Measurements from ENCODE around the gene SH3RF3. TPM values are rescaled to one million over a fixed set of nuclear protein-coding genes. Genes with fewer than 3 reads are reported as not detected.

Gene SH3RF3
- total and polyA plus RNA-seq, 10 of the 15 experiments (the other 5 are each of a cell fraction or from before 2014, with no cell fraction given): 0.08 to 8.8 (median 2.3) TPM

DNA sequence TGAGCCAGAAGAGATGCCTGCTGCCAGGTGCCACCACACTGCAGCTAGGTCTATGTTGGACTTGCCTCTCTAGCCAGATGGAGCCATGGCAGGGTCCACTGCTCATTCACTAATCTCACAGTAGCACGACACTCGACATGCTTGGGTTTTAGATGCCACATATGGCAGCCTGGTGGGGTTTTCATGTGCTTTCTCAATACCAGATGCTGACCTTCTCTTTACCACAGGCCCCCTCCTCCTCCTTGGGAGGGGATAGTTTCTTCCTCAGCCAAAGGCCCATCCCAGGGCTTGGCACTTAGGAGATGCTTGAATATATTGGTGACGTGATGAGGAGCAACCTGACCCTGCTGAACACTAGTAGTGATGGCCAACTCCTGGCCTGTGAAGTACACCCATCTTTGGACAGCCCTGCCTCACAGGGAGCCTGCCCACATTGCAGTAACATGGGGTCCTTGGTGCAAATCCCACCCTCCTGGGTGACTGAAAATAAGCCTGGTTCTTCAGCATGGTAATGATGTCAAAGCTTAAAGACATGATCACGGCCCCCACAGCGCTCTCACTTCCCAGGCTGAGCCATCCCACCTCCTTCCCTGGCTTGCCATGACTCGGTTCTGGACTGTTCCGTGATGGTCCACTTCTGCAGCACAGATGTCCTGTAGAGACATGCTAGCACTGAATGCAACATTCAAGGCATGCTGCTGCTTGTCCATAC lies 227.5 kb downstream of the SH3RF3 start:
- in situ Hi-C loops (cut with MboI) (no loop called here), intact Hi-C loops (cut with micrococcal nuclease; ENCODE audit: unreplicated experiment) (no loop called here)
- Histone ChIP-seq H3K4me2 (ENCODE audit: control insufficient read depth, insufficient read depth) (no peak overlapping the region), H3K4me1 (ENCODE audit: control insufficient read depth, insufficient read depth, low read length) (no peaks in the 10 kb centered on the region), H3K36me3 (ENCODE audit: control insufficient read depth in 2 of 2, insufficient read depth in 2 of 2, low read length in 1 of 2) (no peaks in the 10 kb centered on the region), H4K20me1 (ENCODE audit: control insufficient read depth, insufficient read depth) (no peaks in the 10 kb centered on the region), H3K9ac (ENCODE audit: control insufficient read depth, insufficient read depth, low read length) (no peak overlapping the region), H2AFZ (ENCODE audit: control insufficient read depth, low read depth, low read length) (no peak overlapping the region), H3K9me3 (replicated peaks; ENCODE audit: control insufficient read depth, insufficient read depth, low read length) (no peaks in the 10 kb centered on the region; the same call in 2 of the 3 replicates), H3K27ac (ENCODE audit: control insufficient read depth, insufficient read depth) (no peak overlapping the region), H3K4me3 (no peak overlapping the region), H3K79me2 (ENCODE audit: control insufficient read depth, insufficient read depth, low read length) (no peaks in the 10 kb centered on the region), H3K27me3 (replicated peaks in 1 of 2; ENCODE audit: control insufficient read depth in 2 of 2, insufficient read depth in 2 of 2, low read length in 1 of 2) (no peaks in the 10 kb centered on the region)
- no TSS peak for BruUV-seq (replicated peaks)
- ChIA-PET CTCF (no interaction called here), POLR2A (no interaction called here), RAD21 (ENCODE audit: unreplicated experiment) (no interaction called here), SMC1A (ENCODE audit: uncharacterized antibody, unreplicated experiment) (no interaction called here)
- DNase-seq (ENCODE audit: low read depth, low spot score): no peak
- no peak for FAIRE-seq
- TF ChIP-seq CHD4 (IDR thresholded peaks at IDR 0.05) (no peak), POLR2AphosphoS5 (IDR thresholded peaks at IDR 0.05; ENCODE audit: low read length) (no peak), NFYB (IDR thresholded peaks at IDR 0.05; ENCODE audit: insufficient read depth, low read depth, low read length) (no peak), JUND (IDR thresholded peaks at IDR 0.05; ENCODE audit: low read depth, low read length) (no peak)
- no peak for ATAC-seq
- WGBS (ENCODE audit: insufficient coverage, insufficient replicate concordance, low lambda C conversion rate, missing lambda C conversion rate): 33% methylated on average over 7 of the region's 7 CpGs

DNA sequence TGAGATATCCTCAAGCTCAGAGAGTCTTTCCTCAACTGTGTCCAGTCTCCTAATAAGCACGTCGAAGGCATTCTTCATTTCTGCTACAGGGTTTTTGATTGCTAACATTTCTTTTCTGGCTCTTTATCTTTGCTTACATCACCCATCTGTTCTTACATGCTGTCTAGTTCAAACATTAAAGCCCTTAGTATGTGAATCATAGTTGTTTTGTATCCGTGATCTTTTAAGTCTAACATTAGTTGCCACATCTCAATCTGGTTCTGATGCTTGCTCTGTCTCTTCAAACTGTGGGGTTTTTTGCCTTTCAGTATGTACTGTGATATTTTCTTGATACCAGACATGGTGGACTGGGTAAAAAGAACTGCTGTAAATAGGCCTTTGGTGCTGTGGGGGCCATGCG lies 235.2 kb downstream of the SH3RF3 start:
- Histone ChIP-seq H3K79me2 (ENCODE audit: control insufficient read depth, insufficient read depth, low read length) (no peaks in the 10 kb centered on the region), H3K36me3 (ENCODE audit: control insufficient read depth in 2 of 2, insufficient read depth in 2 of 2, low read length in 1 of 2) (no peaks in the 10 kb centered on the region), H3K9me3 (replicated peaks; ENCODE audit: control insufficient read depth, insufficient read depth, low read length) (no peaks in the 10 kb centered on the region; the same call in 2 of the 3 replicates), H3K27ac (ENCODE audit: control insufficient read depth, insufficient read depth) (no peak overlapping the region), H3K9ac (ENCODE audit: control insufficient read depth, insufficient read depth, low read length) (no peak overlapping the region), H3K4me3 (no peak overlapping the region), H3K4me1 (ENCODE audit: control insufficient read depth, insufficient read depth, low read length) (no peaks in the 10 kb centered on the region; the same call in 1 of the 2 replicates), H2AFZ (ENCODE audit: control insufficient read depth, low read depth, low read length) (no peak overlapping the region), H3K27me3 (replicated peaks in 1 of 2; ENCODE audit: control insufficient read depth in 2 of 2, insufficient read depth in 2 of 2, low read length in 1 of 2) (no peaks in the 10 kb centered on the region), H4K20me1 (ENCODE audit: control insufficient read depth, insufficient read depth) (no peaks in the 10 kb centered on the region), H3K4me2 (ENCODE audit: control insufficient read depth, insufficient read depth) (no peak overlapping the region)
- in situ Hi-C loops (cut with MboI) (no loop called here), intact Hi-C loops (cut with micrococcal nuclease; ENCODE audit: unreplicated experiment) (no loop called here)
- 81% methylated on average over 4 of the region's 4 CpGs for WGBS (ENCODE audit: insufficient coverage, insufficient replicate concordance, low lambda C conversion rate, missing lambda C conversion rate)
- ChIA-PET SMC1A (ENCODE audit: uncharacterized antibody, unreplicated experiment) (interaction anchor here (1.6 kb wide), 1 partner anchor 32 kb away, joined by 3 read pairs; no protein-coding TSS in a partner anchor), RAD21 (ENCODE audit: unreplicated experiment) (interaction anchor here (0.6 kb wide), 1 partner anchor 146 kb away, joined by 3 read pairs; no protein-coding TSS in a partner anchor), CTCF (interaction anchor here (0.7 kb wide), 1 partner anchor 220 kb away, joined by 4 read pairs; no protein-coding TSS in a partner anchor), POLR2A (interaction anchor here (0.7 kb wide), 1 partner anchor 484 kb away, joined by 3 read pairs; no protein-coding TSS in a partner anchor)
- TF ChIP-seq EP300 (IDR thresholded peaks at IDR 0.05; ENCODE audit: borderline replicate concordance in 1 of 2, control insufficient read depth in 1 of 2, low read depth in 2 of 2, low read length in 2 of 2): no peak
- ATAC-seq: no peak
- BruUV-seq (replicated peaks): no TSS peak
- no peak for DNase-seq (ENCODE audit: low read depth, low spot score)
- FAIRE-seq: no peak

Data from GM12878 (cell line).